Measurements from ENCODE around the gene LMNTD2. TPM values are rescaled to one million over a fixed set of nuclear protein-coding genes. Genes with fewer than 3 reads are reported as not detected.

Gene LMNTD2
- total and polyA plus RNA-seq, 2 of the 13 experiments (the other 11 are each of a cell fraction or from before 2014, with no cell fraction given), result 1.1 to 3.1 TPM

DNA sequence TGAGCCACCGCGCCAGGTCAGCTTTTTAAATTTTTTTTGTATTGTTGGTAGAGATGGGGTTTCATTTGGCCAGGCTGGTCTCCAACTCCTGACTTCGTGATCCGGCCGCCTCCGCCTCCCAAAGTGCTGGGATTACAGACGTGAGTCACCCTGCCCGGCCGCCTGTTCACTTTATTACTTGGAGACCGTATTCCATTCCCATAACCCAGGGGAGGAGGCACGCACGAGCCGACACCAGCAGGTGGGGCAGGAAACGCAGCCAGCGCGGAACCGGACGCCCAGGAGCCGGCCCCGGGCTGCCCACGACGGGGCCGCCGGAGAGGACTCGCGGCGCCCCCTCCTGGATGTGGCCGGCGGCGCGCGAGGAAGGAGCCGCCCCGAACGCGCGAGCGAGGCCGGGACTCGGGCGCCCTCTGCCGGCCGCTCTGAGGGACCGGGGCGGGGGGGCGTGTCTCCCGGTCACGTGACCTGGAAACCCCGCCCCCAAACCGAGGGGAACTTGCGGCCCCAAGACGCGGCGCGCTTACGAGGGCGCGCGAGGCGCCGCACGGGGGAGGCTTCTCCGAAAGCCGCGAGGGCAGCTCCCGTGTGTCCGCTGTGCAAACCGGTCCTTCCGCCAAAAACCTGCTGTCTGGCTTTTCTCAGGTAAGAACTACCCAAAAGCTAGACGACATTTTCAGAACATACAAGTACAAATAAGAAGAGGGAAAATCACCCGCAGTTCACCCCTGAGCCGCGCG is 41.9 kb downstream of the LMNTD2 start (continued):
- TF ChIP-seq, protein P1, sequence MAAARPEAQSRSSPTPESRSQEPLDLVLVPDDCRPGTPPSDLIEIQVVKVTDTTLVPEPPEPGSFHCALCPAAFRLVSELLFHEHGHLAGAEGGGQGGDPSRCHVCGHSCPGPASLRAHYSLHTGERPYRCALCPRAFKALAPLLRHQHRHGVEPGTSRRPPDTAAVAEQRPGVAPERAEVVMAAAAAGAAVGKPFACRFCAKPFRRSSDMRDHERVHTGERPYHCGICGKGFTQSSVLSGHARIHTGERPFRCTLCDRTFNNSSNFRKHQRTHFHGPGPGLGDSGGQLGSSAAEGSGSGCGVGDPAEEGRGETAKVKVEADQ (CRISPR knock-in tag; IDR thresholded peaks at IDR 0.05; ENCODE audit: borderline replicate concordance), result peak; percentile 86; the same call in 1 of the 2 replicates
- TF ChIP-seq, protein P2, sequence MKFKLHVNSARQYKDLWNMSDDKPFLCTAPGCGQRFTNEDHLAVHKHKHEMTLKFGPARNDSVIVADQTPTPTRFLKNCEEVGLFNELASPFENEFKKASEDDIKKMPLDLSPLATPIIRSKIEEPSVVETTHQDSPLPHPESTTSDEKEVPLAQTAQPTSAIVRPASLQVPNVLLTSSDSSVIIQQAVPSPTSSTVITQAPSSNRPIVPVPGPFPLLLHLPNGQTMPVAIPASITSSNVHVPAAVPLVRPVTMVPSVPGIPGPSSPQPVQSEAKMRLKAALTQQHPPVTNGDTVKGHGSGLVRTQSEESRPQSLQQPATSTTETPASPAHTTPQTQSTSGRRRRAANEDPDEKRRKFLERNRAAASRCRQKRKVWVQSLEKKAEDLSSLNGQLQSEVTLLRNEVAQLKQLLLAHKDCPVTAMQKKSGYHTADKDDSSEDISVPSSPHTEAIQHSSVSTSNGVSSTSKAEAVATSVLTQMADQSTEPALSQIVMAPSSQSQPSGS (CRISPR knock-in tag; IDR thresholded peaks at IDR 0.05), result peak; percentile 52; the same call in 1 of the 2 replicates
- TF ChIP-seq, protein P3, sequence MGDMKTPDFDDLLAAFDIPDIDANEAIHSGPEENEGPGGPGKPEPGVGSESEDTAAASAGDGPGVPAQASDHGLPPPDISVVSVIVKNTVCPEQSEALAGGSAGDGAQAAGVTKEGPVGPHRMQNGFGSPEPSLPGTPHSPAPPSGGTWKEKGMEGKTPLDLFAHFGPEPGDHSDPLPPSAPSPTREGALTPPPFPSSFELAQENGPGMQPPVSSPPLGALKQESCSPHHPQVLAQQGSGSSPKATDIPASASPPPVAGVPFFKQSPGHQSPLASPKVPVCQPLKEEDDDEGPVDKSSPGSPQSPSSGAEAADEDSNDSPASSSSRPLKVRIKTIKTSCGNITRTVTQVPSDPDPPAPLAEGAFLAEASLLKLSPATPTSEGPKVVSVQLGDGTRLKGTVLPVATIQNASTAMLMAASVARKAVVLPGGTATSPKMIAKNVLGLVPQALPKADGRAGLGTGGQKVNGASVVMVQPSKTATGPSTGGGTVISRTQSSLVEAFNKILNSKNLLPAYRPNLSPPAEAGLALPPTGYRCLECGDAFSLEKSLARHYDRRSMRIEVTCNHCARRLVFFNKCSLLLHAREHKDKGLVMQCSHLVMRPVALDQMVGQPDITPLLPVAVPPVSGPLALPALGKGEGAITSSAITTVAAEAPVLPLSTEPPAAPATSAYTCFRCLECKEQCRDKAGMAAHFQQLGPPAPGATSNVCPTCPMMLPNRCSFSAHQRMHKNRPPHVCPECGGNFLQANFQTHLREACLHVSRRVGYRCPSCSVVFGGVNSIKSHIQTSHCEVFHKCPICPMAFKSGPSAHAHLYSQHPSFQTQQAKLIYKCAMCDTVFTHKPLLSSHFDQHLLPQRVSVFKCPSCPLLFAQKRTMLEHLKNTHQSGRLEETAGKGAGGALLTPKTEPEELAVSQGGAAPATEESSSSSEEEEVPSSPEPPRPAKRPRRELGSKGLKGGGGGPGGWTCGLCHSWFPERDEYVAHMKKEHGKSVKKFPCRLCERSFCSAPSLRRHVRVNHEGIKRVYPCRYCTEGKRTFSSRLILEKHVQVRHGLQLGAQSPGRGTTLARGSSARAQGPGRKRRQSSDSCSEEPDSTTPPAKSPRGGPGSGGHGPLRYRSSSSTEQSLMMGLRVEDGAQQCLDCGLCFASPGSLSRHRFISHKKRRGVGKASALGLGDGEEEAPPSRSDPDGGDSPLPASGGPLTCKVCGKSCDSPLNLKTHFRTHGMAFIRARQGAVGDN (CRISPR knock-in tag; IDR thresholded peaks at IDR 0.05), result peak; percentile 90
- TF ChIP-seq MATR3 (CRISPR knock-in tag; IDR thresholded peaks at IDR 0.05) (no peak), KMT2B (CRISPR knock-in tag; IDR thresholded peaks at IDR 0.05) (0 out of 2 replicates have a peak, but pooled peaks have one; percentile 12), ASH2L (IDR thresholded peaks at IDR 0.05; ENCODE audit: insufficient read length, low read depth, low read length) (no peak), NONO (IDR thresholded peaks at IDR 0.05) (no peak), NONO (CRISPR knock-in tag; conservative IDR thresholded peaks at IDR 0.05) (peak; percentile 87), YEATS4 (CRISPR knock-in tag; IDR thresholded peaks at IDR 0.05; ENCODE audit: borderline replicate concordance) (peak; percentile 55; the same call in 1 of the 2 replicates), TARDBP (CRISPR knock-in tag; IDR thresholded peaks at IDR 0.05) (peak; percentile 67), ZNF782 (CRISPR knock-in tag; IDR thresholded peaks at IDR 0.05; ENCODE audit: borderline replicate concordance) (peak; percentile 45; the same call in 1 of the 2 replicates), POLR2AphosphoS5 (IDR thresholded peaks at IDR 0.05; ENCODE audit: low read depth, low read length) (0 out of 2 replicates have a peak, but pooled peaks have one; percentile 27), AGO1 (IDR thresholded peaks at IDR 0.05; ENCODE audit: low read depth, low read length, poor library complexity, severe bottlenecking) (peak; percentile 78), ZNF333 (CRISPR knock-in tag; IDR thresholded peaks at IDR 0.05; ENCODE audit: borderline replicate concordance) (peak; percentile 59; the same call in 1 of the 2 replicates), POLR2G (IDR thresholded peaks at IDR 0.05; ENCODE audit: low read depth, low read length) (peak; percentile 63; the same call in 1 of the 2 replicates)
- TF ChIP-seq, protein P4, sequence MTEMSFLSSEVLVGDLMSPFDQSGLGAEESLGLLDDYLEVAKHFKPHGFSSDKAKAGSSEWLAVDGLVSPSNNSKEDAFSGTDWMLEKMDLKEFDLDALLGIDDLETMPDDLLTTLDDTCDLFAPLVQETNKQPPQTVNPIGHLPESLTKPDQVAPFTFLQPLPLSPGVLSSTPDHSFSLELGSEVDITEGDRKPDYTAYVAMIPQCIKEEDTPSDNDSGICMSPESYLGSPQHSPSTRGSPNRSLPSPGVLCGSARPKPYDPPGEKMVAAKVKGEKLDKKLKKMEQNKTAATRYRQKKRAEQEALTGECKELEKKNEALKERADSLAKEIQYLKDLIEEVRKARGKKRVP (CRISPR knock-in tag; IDR thresholded peaks at IDR 0.05), result peak in 1 of 2 experiments; percentile 62; a peak in 1 of 4 replicates

Measured in HepG2 (cell line).